Fibroblast of the aortic adventitia (primary cell): ENCODE data around the gene ZSCAN31. TPM values are rescaled to one million over a fixed set of nuclear protein-coding genes. Genes with fewer than 3 reads are reported as not detected.

Experiments
- DNase-seq: peaks from one replicate; pipeline ENCODE4 v3.0.0-alpha.2; 2010; ENCODE audit warnings: low read depth
- H3K4me3 ChIP-seq: 2 replicates; pipeline ENCODE4 v1.5.1; 2011; ENCODE audit warnings: low read depth, mild to moderate bottlenecking, control low read depth, low read length, moderate library complexity
- CTCF ChIP-seq: IDR thresholded peaks from 2 replicates; pipeline ENCODE4 v1.5.1; 2011; ENCODE audit warnings: mild to moderate bottlenecking, low read length, control low read depth, inconsistent platforms; ENCODE audit not compliant: insufficient read depth
- total RNA-seq: library from RNA; depleted of rRNA; stranded (reverse); fragments of >200 nt; gene quantifications from 2 replicates; pipeline ENCODE4 v1.2.3, GENCODE V29; 2012; ENCODE audit warnings: low replicate concordance

ZSCAN31 gene
- total RNA-seq, result 13.9 and 31.2 TPM in 2 replicates

- DNase-seq, result peak; percentile 98
- no peak for TF ChIP-seq CTCF
- H3K4me3 ChIP-seq, result peak within 1 kb of the TSS; percentile 75
Observed at GRCh38 chr6:28335564-28336283, at the start of gene ZSCAN31. Gene ZSCAN31, minus strand, starts transcription at chr6:28336148. Its CDS starts 6,465 bp downstream, at chr6:28329683.

DNA sequence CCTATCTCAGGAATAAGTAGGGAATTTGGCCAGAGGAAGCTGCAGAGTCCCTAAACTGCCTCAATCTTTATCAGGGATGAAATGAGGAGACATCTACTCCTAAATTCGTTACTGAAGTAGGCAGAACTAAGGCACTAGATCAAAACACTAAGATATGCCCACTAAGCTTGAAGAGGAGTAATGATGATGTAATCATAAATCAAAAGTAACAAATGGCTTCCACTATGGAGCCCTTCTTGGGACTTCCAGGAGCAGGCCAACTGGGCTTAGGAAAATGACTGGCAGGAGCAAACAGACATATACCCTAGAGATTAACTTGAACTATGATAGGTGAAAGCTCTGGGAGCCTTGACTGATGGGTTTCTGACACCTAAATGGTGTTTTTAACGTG is 48.2 kb upstream of the ZSCAN31 start:
- TF ChIP-seq CTCF, result no peak
- H3K4me3 ChIP-seq, result no peak overlapping the region
- DNase-seq, result no peak

DNA sequence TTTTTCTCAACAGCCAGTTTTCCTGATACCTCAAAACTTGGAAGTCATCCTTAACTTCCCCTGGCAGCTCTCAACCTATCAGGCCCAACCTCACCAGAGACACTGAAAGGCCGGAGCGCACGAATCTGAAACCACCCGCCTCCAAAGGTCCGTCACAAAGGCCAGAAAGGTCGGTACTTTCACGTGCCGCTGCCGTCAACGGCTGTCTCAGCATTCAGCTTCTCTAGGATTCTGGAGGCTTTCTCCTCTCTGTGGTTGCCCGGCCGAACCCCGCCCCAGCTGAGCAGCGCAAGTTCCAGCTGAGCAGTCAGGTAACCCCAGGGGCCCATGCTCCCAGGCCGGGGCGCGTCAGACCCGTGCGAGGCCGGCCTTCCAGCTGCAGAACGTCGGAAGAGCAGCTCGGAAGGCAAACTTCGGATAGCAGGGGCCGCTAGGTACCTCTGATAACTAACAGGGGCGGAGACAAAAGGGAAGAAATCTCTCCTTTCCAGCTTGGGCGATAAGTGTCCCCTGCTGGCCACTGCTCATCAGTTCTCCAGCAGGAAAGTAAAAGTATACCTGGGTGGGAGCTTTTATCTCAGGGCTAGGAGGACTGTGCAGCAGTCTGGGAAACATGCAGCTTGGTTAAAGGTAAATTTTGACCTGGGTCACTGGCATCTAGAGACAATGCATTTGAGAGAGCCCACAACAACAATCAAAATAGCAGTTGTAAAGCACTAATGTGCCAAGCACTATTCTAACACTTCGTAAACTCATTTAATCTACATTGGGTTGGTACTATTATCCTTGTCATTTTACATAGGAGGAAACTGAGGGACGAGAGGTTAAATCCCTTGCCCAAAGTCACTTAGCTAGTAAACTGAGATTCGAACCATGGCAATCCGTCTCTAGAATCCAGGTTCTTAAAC is 47.5 kb upstream of the ZSCAN31 start:
- peak; percentile 82 for DNase-seq
- TF ChIP-seq CTCF, result peak; percentile 49
- H3K4me3 ChIP-seq, result peak overlapping the region; percentile 61

DNA sequence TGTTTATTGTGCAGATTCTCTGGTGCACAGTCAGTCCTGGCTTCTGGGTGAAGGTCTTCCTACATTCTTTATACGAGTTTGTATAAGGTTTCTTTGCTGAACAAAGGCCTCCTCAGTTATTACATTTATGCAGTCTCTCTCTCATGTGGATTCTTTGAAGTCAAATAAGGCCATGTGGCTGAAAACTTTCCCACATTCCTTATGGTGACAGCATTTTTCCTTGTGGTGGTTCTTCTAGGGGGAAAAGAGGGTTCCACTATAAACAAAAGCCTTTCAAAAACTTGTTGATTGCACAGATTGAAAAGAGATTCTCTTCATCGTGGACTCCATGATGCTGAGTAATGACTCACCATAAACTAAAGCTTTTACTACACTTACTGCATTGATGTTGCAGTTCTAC is 44.4 kb upstream of the ZSCAN31 start:
- DNase-seq, result no peak
- no peak overlapping the region for H3K4me3 ChIP-seq
- no peak for TF ChIP-seq CTCF

- no peak overlapping the region for H3K4me3 ChIP-seq
- no peak for TF ChIP-seq CTCF
- no peak for DNase-seq
Observed at GRCh38 chr6:28378644-28379043, 42.7 kb upstream of the ZSCAN31 start.

GRCh38 chr6:28377879-28378278 is 41.9 kb upstream of the ZSCAN31 start:
- DNase-seq, result no peak
- no peak overlapping the region for H3K4me3 ChIP-seq
- no peak for TF ChIP-seq CTCF
